Activated naive CD4-positive, alpha-beta T cell (primary cell): Measurements from ENCODE around the gene CDC42EP3.

ENCODE experiments used
- DNase-seq, 4 experiments: peaks; one replicate each; lab custom pipeline; 2025; lab: John Stamatoyannopoulos, UW

The CDC42EP3 gene, protein sequence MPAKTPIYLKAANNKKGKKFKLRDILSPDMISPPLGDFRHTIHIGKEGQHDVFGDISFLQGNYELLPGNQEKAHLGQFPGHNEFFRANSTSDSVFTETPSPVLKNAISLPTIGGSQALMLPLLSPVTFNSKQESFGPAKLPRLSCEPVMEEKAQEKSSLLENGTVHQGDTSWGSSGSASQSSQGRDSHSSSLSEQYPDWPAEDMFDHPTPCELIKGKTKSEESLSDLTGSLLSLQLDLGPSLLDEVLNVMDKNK

DNA sequence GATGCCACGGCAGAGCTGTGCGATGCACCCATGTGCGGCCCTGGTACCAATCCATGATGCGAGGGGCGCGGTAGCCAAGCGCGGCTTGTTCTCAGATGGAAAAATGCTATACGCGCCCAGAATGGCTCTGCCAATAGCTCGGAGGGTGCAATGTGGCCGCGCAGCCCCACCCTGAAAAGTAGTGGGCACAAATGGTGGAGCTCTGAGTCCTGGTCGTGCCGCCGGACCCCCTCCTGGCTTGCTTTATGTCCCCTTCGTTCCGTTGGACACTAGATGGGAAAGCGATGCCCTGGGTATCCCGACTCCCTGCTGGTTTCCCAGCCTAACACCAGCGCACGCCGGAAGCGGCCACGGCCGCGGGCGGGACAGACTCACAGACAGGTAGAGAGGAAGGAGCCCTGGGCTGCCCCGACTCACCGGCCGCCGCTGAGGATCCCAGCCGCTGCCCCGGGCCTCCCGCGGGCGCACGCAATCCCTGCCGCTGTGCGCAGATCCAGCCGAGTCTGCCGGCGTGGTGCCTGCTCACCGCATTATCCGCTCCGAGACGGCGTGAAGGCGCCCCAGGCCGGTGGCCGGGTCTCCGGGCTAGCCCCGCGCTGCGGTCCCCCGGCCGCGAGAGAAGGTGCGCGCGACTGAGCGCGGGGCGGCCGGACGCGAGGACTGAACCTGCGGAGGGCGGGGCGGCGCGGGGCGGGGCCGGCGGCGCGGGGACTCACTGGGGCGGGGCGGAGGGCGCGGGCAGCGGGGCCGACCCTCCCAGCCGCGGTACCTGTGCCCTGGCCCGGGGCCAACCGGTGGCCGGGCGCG, at the start of gene CDC42EP3:
CDC42EP3 (minus strand) TSS at position 634 of the 807 bp plus-strand sequence. CDS start 25,055 bp downstream, outside the sequence.
- DNase-seq: peak; percentile 10 to 60 (median 30)

DNA sequence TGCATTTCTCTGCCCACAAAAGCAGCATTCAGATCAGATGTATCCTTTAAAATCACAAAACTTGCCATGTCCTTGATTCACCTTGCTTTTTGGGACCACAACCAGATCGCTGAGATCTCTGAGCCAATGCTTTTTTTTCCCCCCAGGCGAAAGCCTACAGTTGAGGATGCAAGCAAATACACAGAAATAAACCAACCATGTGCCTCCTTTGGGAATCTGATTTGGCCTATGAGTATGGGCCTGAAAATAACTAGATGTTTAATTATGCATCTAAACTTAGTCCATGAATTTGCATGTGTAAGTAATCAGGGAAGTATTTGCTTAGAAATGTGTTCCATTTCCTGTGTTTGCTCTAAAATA, 49.7 kb upstream of the CDC42EP3 start:
- DNase-seq: no peak

DNA sequence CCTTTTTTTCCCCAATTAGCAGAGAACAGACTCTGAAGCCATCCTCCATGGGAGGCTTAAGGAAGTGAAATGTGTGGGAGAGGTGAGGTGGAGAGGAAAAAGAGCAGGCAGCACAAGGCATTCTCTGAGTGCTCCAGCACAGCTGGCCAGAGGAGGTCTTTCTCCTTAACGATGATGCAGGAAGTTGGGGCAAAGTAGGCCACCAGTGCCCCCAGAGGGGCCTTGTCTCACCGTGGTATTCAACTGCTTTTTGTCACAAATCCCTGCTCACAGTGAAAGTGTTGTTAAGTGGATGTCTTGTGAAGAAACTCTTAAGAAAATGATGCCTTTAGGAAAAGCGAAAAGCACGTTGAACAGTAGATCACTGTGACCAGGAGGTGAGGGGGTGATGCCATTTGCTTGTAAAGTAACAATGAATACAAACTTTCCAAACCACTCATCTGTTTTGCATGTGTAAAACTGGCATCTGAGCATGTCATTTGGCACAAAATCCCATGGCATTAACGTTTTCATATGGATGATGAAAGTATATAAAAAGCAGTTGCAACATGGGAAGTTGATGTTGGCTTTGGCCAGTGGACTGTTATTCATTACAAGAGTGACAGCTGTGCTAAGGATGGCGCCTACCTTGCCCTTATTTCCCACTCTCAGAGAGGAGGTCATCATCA, 49.2 kb upstream of the CDC42EP3 start:
- DNase-seq: no peak

DNA sequence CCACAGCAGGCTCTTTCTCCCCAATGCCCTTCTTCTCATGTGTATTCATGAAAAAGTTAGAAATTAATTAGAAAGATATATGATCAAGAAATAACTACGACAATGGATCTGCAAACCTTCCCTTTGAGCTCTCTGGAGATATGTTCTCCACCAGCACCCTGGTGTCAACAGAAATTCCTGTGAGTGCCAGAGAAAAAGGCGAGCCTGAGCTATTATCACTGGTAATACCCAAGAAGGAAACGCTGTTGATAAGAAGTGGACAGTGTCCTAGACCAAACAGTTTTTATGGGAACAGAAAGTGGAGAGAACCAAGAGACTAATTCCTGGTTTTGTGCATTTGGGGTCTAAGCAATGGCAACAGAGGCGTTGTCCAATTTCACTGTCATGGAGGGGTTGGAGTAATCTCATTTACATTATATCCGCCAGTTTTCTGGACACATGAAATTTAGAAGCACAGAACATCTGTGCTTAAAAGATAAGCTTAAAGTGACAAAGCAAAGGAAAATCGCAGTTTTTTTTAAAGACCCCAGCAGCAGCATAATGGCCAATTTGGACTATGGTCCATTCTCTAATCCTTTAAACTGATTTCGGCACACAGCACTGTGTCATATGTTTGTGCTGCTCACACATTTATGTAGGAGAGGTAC, 47.2 kb upstream of the CDC42EP3 start:
- DNase-seq: no peak

DNA sequence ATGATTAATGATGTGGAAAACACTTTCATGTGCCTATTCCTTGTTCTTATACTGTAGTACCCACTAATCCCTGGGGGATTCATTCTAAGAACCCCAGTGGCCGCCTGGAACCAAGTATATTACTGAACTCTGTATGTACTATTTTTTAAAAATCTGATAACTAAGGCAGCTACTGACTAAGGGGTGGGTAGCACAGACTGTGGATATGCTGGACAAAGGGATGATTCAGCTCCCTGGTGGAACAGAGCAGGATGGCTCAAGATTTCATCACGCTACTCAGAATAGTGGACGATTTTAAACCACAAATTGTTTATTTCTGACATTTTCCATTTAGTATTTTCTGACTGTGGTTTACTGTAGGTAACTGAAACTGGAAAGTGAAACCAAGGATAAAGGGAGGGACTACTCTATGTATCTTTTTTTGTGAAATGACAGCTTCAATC, 41.8 kb upstream of the CDC42EP3 start:
- DNase-seq: no peak

DNA sequence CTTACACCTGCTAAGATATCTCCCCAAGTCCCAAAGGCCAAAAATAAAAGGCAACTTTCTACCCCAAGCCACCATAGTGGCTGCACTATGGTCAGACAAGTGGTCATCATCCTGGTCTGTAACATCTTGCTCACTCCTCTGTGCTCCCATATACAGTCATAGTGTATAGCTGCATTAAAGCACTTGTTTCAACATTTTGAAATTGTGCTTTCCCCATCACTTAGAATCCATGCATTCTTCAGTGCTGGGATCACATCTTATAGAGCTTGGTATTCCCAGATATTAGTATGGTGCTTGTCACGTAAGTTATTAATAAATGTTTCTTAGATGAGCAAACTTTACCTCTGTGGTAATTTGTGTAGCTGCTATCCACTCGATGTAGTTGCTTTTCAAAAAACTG, 40.4 kb upstream of the CDC42EP3 start:
- DNase-seq: no peak

DNA sequence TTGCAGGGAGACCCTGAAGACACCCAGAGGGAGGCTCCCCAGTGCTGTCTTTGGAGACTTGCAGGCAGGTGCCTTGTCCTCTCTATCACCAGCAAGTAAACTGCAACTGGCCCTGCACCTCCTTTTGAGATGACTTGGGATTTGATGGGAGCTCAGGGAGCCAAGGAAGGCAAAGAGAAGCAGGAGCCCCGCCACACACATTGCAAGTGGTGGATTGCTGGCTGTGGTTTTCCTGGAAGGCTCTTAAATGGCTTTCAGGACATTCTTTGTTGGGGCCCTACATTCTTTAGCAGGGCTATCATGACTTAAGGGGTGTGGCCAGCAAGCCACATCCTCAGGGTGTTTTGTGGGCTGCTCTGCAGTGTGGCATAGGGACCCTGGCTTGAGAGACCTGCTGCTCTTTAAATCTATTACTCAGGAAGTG, 39.9 kb upstream of the CDC42EP3 start:
- no peak for DNase-seq

DNA sequence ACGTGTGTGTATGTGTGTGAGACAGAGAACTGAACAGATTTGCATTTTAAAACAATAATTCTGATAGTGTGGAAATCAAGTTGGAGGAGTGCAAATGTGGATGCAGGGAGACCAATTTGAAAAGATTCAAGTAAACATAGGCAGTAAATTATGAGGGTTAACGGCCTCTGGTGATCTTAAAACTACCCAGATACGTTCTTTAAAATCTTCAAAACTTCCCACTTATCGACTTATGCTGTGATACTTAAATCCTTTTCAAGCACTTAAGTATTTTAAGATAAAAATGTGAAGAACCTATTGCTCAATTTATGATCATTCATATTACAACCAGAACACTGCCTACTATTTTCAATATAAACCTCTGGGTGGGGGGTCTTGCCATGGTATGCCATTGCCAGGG, 37.7 kb upstream of the CDC42EP3 start:
- no peak for DNase-seq

DNA sequence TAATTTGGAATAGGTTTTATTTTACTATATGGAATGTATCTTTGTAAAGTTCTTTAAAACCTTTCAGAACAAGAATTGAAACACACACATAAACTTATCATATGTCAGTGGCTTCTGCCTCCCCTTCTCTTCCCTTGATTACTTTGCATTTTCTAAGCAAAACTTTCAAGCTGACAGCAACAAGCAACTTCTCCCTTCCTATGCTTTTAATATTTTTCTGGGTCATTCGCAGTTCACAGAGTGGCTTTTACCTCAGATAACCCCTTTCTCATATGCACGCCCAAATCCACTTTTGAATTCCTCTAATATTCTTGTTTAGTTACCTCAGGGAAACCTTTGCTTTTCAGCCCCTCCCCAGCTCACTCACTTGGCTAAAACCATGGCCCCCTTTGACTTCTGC, 36.7 kb upstream of the CDC42EP3 start:
- no peak for DNase-seq

DNA sequence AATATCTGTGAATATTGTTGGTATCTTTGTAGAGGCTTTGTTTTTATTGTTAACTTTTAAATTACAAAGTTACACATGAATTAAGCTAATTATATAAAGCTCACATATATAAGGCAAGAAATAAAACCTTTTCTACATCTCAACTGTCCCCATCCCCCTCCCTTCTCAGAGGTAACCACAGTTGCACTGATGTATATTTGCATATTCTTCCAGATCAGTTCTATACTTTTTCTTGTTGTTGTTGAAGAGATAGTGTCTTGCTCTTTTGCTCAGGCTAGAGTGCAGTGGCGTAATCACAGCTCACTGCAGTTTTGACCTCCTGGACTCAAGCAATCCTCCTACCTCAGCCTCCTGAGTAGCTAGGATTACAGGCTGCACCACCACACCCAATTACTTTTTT, 36.0 kb upstream of the CDC42EP3 start:
- DNase-seq: no peak

DNA sequence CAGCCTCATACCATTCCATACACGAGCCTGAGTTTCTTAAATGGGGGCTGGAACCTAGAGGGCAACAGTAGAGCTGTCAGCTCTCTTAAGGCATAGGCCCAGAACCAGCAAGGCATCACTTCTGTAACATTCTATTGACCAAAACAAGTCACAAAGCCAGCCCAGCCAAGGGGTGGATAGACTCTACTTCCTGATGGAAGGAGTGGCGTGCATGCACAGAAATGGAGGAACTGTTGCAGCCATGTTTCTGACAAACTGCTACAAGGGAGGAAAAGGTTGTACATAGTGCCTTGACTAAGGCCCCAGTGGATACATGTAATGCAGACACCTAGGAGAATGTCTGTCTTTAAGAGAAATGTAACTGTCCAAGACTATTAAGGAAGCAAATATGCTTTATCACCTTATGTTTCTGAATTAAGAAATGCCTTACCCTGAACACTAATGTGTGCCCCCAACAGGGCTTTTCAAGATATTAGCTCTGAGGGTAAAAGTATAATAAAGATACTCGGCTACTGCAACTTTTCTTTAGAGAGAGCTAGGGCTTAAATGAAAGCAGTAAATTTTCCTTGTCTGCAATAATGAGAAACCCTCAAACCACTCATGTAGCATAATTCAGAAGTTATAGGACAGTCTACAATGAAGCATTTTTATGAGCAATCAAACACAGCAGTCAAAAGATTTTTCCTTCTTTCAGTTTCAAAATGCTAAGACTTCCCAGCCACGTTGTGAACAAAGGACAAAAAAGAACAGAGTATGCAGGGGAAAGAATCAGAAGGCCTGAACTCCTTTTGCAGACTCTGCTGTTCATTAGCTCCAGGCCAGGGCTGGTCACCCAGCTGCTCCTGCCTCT, 35.1 kb upstream of the CDC42EP3 start:
- DNase-seq: no peak

DNA sequence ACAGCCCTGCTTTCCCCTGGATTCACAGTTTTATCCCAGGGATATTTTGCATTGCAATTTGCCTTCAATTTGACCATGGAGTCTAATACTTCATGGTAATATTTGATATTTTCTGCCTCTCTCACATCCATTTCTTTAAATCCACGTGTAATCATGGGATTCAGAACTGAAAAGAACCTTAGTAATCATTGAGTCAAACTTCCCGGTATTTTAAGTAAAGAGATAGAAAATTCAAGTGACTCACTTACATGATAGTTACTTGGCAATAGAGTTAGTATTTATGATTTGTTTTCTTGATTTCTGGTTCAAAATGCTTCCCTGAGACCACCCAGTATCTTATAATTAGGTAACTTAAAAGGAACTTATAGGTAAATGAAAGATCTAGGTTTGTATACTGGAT, 33.7 kb upstream of the CDC42EP3 start:
- no peak for DNase-seq

DNA sequence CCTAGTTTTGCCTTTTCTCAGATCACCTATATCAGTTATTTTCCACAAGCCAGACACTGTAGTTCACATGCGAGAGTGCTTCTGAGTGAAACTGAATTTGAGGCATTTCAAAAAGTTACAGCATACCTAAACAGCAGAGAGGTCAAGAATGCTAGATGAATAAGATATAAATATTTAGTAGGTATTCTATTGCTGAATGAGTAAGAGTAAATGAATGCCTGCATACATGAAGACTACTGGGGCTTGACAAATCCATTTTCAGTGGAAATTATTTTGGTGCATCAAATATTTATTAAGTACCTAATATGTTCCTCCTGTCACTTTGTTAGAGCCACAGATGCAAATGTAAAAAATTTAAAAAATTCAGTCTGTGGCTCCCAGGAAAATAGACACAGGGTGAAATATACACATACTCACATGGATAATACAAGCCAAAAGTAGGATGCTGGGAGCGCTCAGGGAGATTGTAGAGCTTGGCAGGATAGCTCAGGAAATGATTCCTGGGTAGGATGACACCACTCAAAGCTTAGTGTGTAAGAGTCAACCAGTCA, 27.6 kb upstream of the CDC42EP3 start:
- DNase-seq: no peak

DNA sequence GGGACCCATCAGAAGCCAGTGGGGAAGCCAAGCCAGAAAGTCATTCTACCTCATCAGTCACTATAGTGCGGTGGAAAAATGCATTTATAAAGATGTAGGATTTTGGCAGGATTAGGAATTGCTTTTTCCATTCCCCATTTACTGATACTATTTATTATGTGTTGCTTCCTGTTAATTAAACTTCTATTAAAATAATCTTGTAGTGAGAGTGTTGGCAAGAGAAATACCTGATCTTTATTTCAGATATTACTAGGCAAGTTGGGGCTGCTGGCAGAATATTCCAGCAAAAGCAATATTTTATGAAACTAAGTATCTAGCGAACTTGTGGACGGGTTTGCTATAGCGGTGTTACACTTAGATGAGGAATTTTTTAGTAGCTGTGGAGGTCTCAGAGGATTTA, 23.9 kb upstream of the CDC42EP3 start:
- DNase-seq: no peak

DNA sequence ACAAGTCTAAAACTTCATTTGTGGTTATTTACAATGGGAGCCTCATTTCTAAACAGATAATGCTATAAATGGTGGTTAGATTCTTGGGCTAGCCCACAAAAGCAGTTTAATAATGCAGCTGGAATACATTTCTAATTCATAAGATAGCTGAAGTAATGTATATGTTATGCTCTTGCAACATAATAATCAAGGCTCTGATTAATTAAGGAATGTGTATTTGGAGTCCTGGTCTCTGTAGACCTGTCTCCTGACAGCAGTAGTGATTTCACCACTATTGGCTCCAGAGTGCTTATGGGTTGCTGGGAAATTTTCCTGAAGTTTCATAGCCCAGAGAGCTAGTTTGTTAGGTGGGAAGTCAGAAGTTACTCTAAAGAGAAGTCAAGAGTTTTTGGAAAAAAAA, 21.3 kb upstream of the CDC42EP3 start:
- DNase-seq: no peak

DNA sequence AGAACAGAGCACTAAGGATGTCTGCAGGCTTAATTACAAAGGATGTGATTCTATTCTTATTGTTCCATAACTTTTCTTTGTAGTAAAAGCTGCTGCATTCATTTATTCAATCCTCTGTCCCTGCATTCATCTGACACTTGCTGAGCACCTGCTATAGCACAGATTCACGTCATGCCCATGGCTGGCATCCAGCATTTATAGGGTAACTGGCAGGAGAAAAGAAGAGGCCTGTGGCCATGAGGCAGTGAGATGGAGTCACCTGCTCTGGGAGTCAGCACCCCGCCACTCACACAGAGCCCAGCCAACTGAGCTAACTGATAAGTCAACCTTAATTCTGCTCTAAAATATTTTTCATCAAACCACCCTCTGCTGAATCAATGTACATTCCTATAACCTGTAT, 18.3 kb upstream of the CDC42EP3 start:
- DNase-seq: no peak

DNA sequence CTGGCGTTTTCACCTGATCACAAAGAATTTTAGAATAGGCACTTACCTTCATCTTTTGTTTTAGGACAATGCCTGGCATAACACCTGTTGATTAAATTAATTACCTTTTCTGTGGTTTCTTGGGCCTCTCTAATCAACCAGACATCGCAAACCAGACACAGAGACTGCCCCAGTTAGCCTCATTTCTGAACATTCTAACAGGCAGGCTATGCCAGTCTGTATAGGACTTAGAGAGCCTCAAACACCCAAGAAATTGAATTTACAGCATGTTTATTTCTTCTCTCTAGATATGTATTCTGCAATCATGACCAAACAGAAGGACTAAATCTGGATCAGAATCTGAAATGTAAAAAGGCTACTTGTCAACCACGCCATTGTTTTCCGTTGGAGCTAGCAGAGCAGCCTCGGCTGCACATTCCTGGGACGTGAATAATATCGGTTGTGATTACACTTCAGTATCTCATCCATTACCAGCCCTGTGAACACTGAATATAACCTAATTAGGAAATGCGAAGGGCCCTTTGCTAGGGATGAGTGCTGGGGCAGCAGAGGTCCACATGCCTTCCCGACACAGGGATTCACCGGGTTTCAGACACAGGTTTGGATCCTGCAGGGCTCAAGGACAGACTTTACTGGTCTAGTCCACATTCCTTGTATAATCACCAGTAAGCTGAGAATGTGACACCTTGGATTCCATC, 17.5 kb upstream of the CDC42EP3 start:
- DNase-seq: no peak

DNA sequence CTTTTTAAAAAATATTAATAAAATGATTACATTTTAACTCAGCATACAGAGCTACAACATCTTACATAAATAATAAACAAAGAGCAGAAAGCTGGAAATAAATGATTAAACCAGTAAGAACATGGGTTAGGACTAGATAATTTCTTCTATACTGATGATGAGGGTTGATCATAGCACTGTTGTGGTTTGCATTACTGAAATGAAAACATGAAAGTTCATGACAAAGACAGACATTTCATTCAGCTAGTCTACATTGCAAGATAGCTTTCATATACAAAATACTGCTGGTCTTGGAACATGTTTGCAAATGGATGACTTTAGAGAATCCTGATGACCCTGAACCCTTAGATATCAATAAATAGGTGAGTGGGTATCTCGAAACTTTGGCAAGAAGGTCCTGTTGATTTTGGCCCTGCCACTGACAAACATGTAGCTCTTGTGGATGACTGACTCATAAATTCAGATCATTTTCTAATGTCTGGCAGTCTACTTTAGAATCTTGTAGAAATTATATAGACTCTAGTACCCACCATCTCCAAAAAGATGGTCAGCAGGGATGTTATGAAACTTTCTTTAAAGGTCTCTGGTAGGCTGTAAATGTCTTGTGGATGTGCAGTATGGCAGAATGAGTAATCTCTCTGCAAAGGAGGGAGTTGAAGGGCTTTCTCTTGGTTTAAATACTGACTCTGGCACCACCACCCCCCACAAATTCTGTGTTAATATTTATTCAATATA, 15.5 kb upstream of the CDC42EP3 start:
- no peak for DNase-seq

DNA sequence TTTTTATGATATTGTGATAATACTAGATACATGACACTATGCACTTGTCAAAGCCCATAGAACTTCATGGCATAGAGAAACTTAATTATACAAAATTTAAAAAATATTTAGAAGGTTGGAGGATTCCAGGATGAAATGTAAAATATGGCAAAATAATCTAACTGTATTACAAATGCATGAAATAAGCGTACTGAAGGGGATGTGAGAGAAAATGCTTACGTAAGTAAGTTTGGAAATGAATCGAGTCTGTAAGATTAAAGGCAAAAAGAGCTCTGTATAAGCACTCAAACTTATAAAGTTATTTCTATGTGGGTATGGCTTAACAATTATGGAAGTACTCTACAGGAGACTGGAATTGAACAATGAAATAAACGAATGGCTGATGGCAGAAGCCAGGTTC, 13.4 kb upstream of the CDC42EP3 start:
- no peak for DNase-seq
